SK-N-SH (cell line): Measurements from ENCODE around the gene DAGLB.

Experiments used
- CTCF ChIP-seq: fragments of 200-600 bp; sonication (generic); IDR thresholded peaks from 2 replicates; pipeline ENCODE4 v1.6.1; 2017; ENCODE audit warnings: antibody characterized with exemption, mild to moderate bottlenecking, moderate library complexity
- EZH2phosphoT487 ChIP-seq: fragments of 200-600 bp; sonication (generic); IDR thresholded peaks from 2 replicates; pipeline ENCODE4 v1.6.1; 2017; ENCODE audit warnings: low read depth, mixed run types, mild to moderate bottlenecking, antibody characterized with exemption, moderate library complexity, borderline replicate concordance
- MAX ChIP-seq: IDR thresholded peaks from 2 replicates; pipeline ENCODE4 v1.4.0; 2012; ENCODE audit warnings: low read depth
- NFIC ChIP-seq: IDR thresholded peaks from 2 replicates; pipeline ENCODE4 v1.4.0; 2012; ENCODE audit warnings: borderline replicate concordance
- PBX3 ChIP-seq: IDR thresholded peaks from 2 replicates; pipeline ENCODE4; 2012
- POLR2AphosphoS5 ChIP-seq: IDR thresholded peaks from 2 replicates; pipeline ENCODE4 v1.6.1; 2012; ENCODE audit warnings: low read depth, low read length
- RAD21 ChIP-seq: IDR thresholded peaks from 2 replicates; pipeline ENCODE4 v1.6.1; 2012; ENCODE audit warnings: mild to moderate bottlenecking, low read length
- REST ChIP-seq: IDR thresholded peaks from 2 replicates; pipeline ENCODE4 v1.6.1; 2012; ENCODE audit warnings: mild to moderate bottlenecking, low read depth, low read length, moderate library complexity
- TAF1 ChIP-seq: IDR thresholded peaks from 2 replicates; pipeline ENCODE4 v1.6.1; 2012; ENCODE audit warnings: low read depth, mild to moderate bottlenecking, low read length, moderate library complexity, borderline replicate concordance
- TEAD4 ChIP-seq: IDR thresholded peaks from 2 replicates; pipeline ENCODE4 v1.4.0; 2012; ENCODE audit warnings: mild to moderate bottlenecking, borderline replicate concordance; ENCODE audit not compliant: insufficient read depth

- TF ChIP-seq POLR2AphosphoS5 (no peak), CTCF (no peak), REST (no peak), EZH2phosphoT487 (no peak), NFIC (no peak), MAX (no peak), TAF1 (no peak), PBX3 (no peak), TEAD4 (no peak), RAD21 (no peak)
Observed at GRCh38 chr7:6376820-6377219, 70.9 kb downstream of the DAGLB start.
